ENCODE measurements around the gene MPZL3.

MPZL3 gene

GRCh38 chr11:118226296-118226695, 25.9 kb downstream of the MPZL3 start:
- ATAC-seq (ENCODE audit: insufficient read depth, low read depth) (no peak), DNase-seq (no peak)
- Histone ChIP-seq H3K27ac (ENCODE audit: low read length) (no peak overlapping the region), H3K79me2 (ENCODE audit: insufficient read depth, low read length) (no peaks in the 10 kb centered on the region), H3K27me3 (ENCODE audit: insufficient read depth, low read length, poor library complexity) (no peaks in the 10 kb centered on the region), H3K4me1 (ENCODE audit: insufficient read depth, low read length) (peaks cover 26% of the 10 kb centered on the region), H4K20me1 (ENCODE audit: insufficient read depth, low read length) (no peaks in the 10 kb centered on the region), H2AFZ (ENCODE audit: low read depth, low read length) (no peak overlapping the region), H3K9ac (ENCODE audit: low read depth, low read length) (no peak overlapping the region), H3K36me3 (ENCODE audit: insufficient read depth, low read length) (no peaks in the 10 kb centered on the region), H3K4me3 (ENCODE audit: low read depth in 1 of 2, low read length in 2 of 2) (no peak overlapping the region), H3K4me2 (ENCODE audit: insufficient read depth, low read length) (no peak overlapping the region), H3K9me3 (ENCODE audit: insufficient read depth, low read length, severe bottlenecking) (no peaks in the 10 kb centered on the region)
- TF ChIP-seq, protein P1, sequence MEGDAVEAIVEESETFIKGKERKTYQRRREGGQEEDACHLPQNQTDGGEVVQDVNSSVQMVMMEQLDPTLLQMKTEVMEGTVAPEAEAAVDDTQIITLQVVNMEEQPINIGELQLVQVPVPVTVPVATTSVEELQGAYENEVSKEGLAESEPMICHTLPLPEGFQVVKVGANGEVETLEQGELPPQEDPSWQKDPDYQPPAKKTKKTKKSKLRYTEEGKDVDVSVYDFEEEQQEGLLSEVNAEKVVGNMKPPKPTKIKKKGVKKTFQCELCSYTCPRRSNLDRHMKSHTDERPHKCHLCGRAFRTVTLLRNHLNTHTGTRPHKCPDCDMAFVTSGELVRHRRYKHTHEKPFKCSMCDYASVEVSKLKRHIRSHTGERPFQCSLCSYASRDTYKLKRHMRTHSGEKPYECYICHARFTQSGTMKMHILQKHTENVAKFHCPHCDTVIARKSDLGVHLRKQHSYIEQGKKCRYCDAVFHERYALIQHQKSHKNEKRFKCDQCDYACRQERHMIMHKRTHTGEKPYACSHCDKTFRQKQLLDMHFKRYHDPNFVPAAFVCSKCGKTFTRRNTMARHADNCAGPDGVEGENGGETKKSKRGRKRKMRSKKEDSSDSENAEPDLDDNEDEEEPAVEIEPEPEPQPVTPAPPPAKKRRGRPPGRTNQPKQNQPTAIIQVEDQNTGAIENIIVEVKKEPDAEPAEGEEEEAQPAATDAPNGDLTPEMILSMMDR (IDR thresholded peaks at IDR 0.05; ENCODE audit: borderline replicate concordance, extremely low read depth, low read length, poor library complexity, severe bottlenecking) = no peak
- TF ChIP-seq EZH2 (IDR thresholded peaks at IDR 0.05; ENCODE audit: borderline replicate concordance, low read depth, low read length, severe bottlenecking) = no peak

- H3K27me3 ChIP-seq (ENCODE audit: insufficient read depth, low read length, poor library complexity) = no peaks in the 10 kb centered on the region
- H3K9me3 ChIP-seq (ENCODE audit: insufficient read depth, low read length, severe bottlenecking) = no peaks in the 10 kb centered on the region
- peak within 1 kb of the TSS; percentile 74 for H3K27ac ChIP-seq (ENCODE audit: low read length)
- H3K4me3 ChIP-seq (ENCODE audit: low read depth in 1 of 2, low read length in 2 of 2) = peak within 1 kb of the TSS in 1 of 2 experiments; percentile 28; a peak in 2 of 4 replicates
- peak within 1 kb of the TSS; percentile 55 for H3K4me2 ChIP-seq (ENCODE audit: insufficient read depth, low read length)
- H4K20me1 ChIP-seq (ENCODE audit: insufficient read depth, low read length) = no peaks in the 10 kb centered on the region
- DNase-seq = peak; percentile 75
- ATAC-seq (ENCODE audit: insufficient read depth, low read depth) = peak; percentile 99
- peak within 1 kb of the TSS; percentile 44 for H2AFZ ChIP-seq (ENCODE audit: low read depth, low read length)
- H3K36me3 ChIP-seq (ENCODE audit: insufficient read depth, low read length) = no peaks in the 10 kb centered on the region
- TF ChIP-seq, protein P1 (IDR thresholded peaks at IDR 0.05; ENCODE audit: borderline replicate concordance, extremely low read depth, low read length, poor library complexity, severe bottlenecking) = peak; percentile 23
- no peak for TF ChIP-seq EZH2 (IDR thresholded peaks at IDR 0.05; ENCODE audit: borderline replicate concordance, low read depth, low read length, severe bottlenecking)
- H3K4me1 ChIP-seq (ENCODE audit: insufficient read depth, low read length) = peaks cover 26% of the 10 kb centered on the region
- H3K79me2 ChIP-seq (ENCODE audit: insufficient read depth, low read length) = no peaks in the 10 kb centered on the region
- H3K9ac ChIP-seq (ENCODE audit: low read depth, low read length) = peak within 1 kb of the TSS; percentile 39
Observed at GRCh38 chr11:118224511-118225188, 27.5 kb downstream of the MPZL3 start, which contains the start of gene JAML. Gene JAML, minus strand, starts transcription at chr11:118225011. Its CDS starts 10,145 bp downstream, at chr11:118214866.

- no peaks in the 10 kb centered on the region for H3K9me3 ChIP-seq (ENCODE audit: insufficient read depth, low read length, severe bottlenecking)
- H3K27me3 ChIP-seq (ENCODE audit: insufficient read depth, low read length, poor library complexity) = no peaks in the 10 kb centered on the region
- no peak for ATAC-seq (ENCODE audit: insufficient read depth, low read depth)
- TF ChIP-seq, protein P1 (IDR thresholded peaks at IDR 0.05; ENCODE audit: borderline replicate concordance, extremely low read depth, low read length, poor library complexity, severe bottlenecking) = no peak
- TF ChIP-seq EZH2 (IDR thresholded peaks at IDR 0.05; ENCODE audit: borderline replicate concordance, low read depth, low read length, severe bottlenecking) = no peak
- peak overlapping the region; percentile 21 for H2AFZ ChIP-seq (ENCODE audit: low read depth, low read length)
- no peaks in the 10 kb centered on the region for H4K20me1 ChIP-seq (ENCODE audit: insufficient read depth, low read length)
- no peaks in the 10 kb centered on the region for H3K36me3 ChIP-seq (ENCODE audit: insufficient read depth, low read length)
- peak overlapping the region; percentile 29 for H3K9ac ChIP-seq (ENCODE audit: low read depth, low read length)
- peak overlapping the region; percentile 70 for H3K27ac ChIP-seq (ENCODE audit: low read length)
- H3K4me2 ChIP-seq (ENCODE audit: insufficient read depth, low read length) = peak overlapping the region; percentile 55
- H3K79me2 ChIP-seq (ENCODE audit: insufficient read depth, low read length) = no peaks in the 10 kb centered on the region
- no peak for DNase-seq
- H3K4me3 ChIP-seq (ENCODE audit: low read depth in 1 of 2, low read length in 2 of 2) = peak overlapping the region in 1 of 2 experiments; percentile 28; a peak in 2 of 4 replicates
- H3K4me1 ChIP-seq (ENCODE audit: insufficient read depth, low read length) = peaks cover 26% of the 10 kb centered on the region
Observed at GRCh38 chr11:118223992-118224391, 28.2 kb downstream of the MPZL3 start.

All from DND-41 (cell line).